ENCODE measurements around the gene EMC6.
"Not testable (repeated sequence)": the region's sequence is repeated elsewhere in the genome, so short reads cannot be mapped to it uniquely, and the experiment has no call there.

Gene EMC6

GRCh38 chr17:3702041-3702539, 33.5 kb downstream of the EMC6 start:
- not testable (repeated sequence) for H3K9me3 ChIP-seq (ENCODE audit: control insufficient read depth, low read length); H3K36me3 ChIP-seq (ENCODE audit: control insufficient read depth, insufficient read depth, low read length); H3K4me1 ChIP-seq (ENCODE audit: control insufficient read depth, insufficient read depth, low read length); H3K9ac ChIP-seq (ENCODE audit: low read length); H3K4me3 ChIP-seq (ENCODE audit: low read length); H3K27me3 ChIP-seq (ENCODE audit: control insufficient read depth, insufficient read depth, low read length)

- Histone ChIP-seq H3K9ac (ENCODE audit: low read length) (no peak overlapping the region), H3K4me3 (ENCODE audit: low read length) (no peak overlapping the region), H3K9me3 (ENCODE audit: control insufficient read depth, low read length) (no peaks in the 10 kb centered on the region), H3K27me3 (ENCODE audit: control insufficient read depth, insufficient read depth, low read length) (no peaks in the 10 kb centered on the region), H3K4me1 (ENCODE audit: control insufficient read depth, insufficient read depth, low read length) (no peaks in the 10 kb centered on the region), H3K36me3 (ENCODE audit: control insufficient read depth, insufficient read depth, low read length) (no peaks in the 10 kb centered on the region)
Observed at GRCh38 chr17:3704931-3705717, 36.5 kb downstream of the EMC6 start.

- not testable (repeated sequence) for H3K4me3 ChIP-seq (ENCODE audit: low read length); H3K9me3 ChIP-seq (ENCODE audit: control insufficient read depth, low read length); H3K4me1 ChIP-seq (ENCODE audit: control insufficient read depth, insufficient read depth, low read length); H3K36me3 ChIP-seq (ENCODE audit: control insufficient read depth, insufficient read depth, low read length); H3K27me3 ChIP-seq (ENCODE audit: control insufficient read depth, insufficient read depth, low read length); H3K9ac ChIP-seq (ENCODE audit: low read length)
Observed at GRCh38 chr17:3705718-3705984, 37.0 kb downstream of the EMC6 start.

GRCh38 chr17:3708366-3708765, 39.8 kb downstream of the EMC6 start:
- no peak overlapping the region for H3K4me3 ChIP-seq (ENCODE audit: low read length)
- no peaks in the 10 kb centered on the region for H3K36me3 ChIP-seq (ENCODE audit: control insufficient read depth, insufficient read depth, low read length)
- no peak overlapping the region for H3K9ac ChIP-seq (ENCODE audit: low read length)
- H3K27me3 ChIP-seq (ENCODE audit: control insufficient read depth, insufficient read depth, low read length) = no peaks in the 10 kb centered on the region
- no peaks in the 10 kb centered on the region for H3K4me1 ChIP-seq (ENCODE audit: control insufficient read depth, insufficient read depth, low read length)
- no peaks in the 10 kb centered on the region for H3K9me3 ChIP-seq (ENCODE audit: control insufficient read depth, low read length)

- Histone ChIP-seq H3K36me3 (ENCODE audit: control insufficient read depth, insufficient read depth, low read length) (no peaks in the 10 kb centered on the region), H3K9me3 (ENCODE audit: control insufficient read depth, low read length) (no peaks in the 10 kb centered on the region), H3K27me3 (ENCODE audit: control insufficient read depth, insufficient read depth, low read length) (no peaks in the 10 kb centered on the region), H3K4me1 (ENCODE audit: control insufficient read depth, insufficient read depth, low read length) (no peaks in the 10 kb centered on the region), H3K4me3 (ENCODE audit: low read length) (no peak overlapping the region), H3K9ac (ENCODE audit: low read length) (no peak overlapping the region)
Observed at GRCh38 chr17:3710951-3711383, 42.4 kb downstream of the EMC6 start.

GRCh38 chr17:3712811-3713463, 44.3 kb downstream of the EMC6 start:
- H3K4me3 ChIP-seq (ENCODE audit: low read length) = no peak overlapping the region
- no peaks in the 10 kb centered on the region for H3K27me3 ChIP-seq (ENCODE audit: control insufficient read depth, insufficient read depth, low read length)
- no peaks in the 10 kb centered on the region for H3K36me3 ChIP-seq (ENCODE audit: control insufficient read depth, insufficient read depth, low read length)
- H3K9me3 ChIP-seq (ENCODE audit: control insufficient read depth, low read length) = no peaks in the 10 kb centered on the region
- H3K9ac ChIP-seq (ENCODE audit: low read length) = no peak overlapping the region
- H3K4me1 ChIP-seq (ENCODE audit: control insufficient read depth, insufficient read depth, low read length) = no peaks in the 10 kb centered on the region

- H3K4me1 ChIP-seq (ENCODE audit: control insufficient read depth, insufficient read depth, low read length) = no peaks in the 10 kb centered on the region
- no peak overlapping the region for H3K9ac ChIP-seq (ENCODE audit: low read length)
- no peaks in the 10 kb centered on the region for H3K36me3 ChIP-seq (ENCODE audit: control insufficient read depth, insufficient read depth, low read length)
- no peaks in the 10 kb centered on the region for H3K27me3 ChIP-seq (ENCODE audit: control insufficient read depth, insufficient read depth, low read length)
- no peak overlapping the region for H3K4me3 ChIP-seq (ENCODE audit: low read length)
- H3K9me3 ChIP-seq (ENCODE audit: control insufficient read depth, low read length) = no peaks in the 10 kb centered on the region
Observed at GRCh38 chr17:3715296-3715695, 46.7 kb downstream of the EMC6 start.

- H3K36me3 ChIP-seq (ENCODE audit: control insufficient read depth, insufficient read depth, low read length) = no peaks in the 10 kb centered on the region
- H3K9ac ChIP-seq (ENCODE audit: low read length) = no peak overlapping the region
- H3K27me3 ChIP-seq (ENCODE audit: control insufficient read depth, insufficient read depth, low read length) = no peaks in the 10 kb centered on the region
- no peaks in the 10 kb centered on the region for H3K9me3 ChIP-seq (ENCODE audit: control insufficient read depth, low read length)
- no peak overlapping the region for H3K4me3 ChIP-seq (ENCODE audit: low read length)
- H3K4me1 ChIP-seq (ENCODE audit: control insufficient read depth, insufficient read depth, low read length) = no peaks in the 10 kb centered on the region
Observed at GRCh38 chr17:3718201-3718600, 49.6 kb downstream of the EMC6 start.

GRCh38 chr17:3719265-3719664, 50.7 kb downstream of the EMC6 start:
- Histone ChIP-seq H3K4me3 (ENCODE audit: low read length) (no peak overlapping the region), H3K9me3 (ENCODE audit: control insufficient read depth, low read length) (no peaks in the 10 kb centered on the region), H3K4me1 (ENCODE audit: control insufficient read depth, insufficient read depth, low read length) (peaks cover 2% of the 10 kb centered on the region), H3K27me3 (ENCODE audit: control insufficient read depth, insufficient read depth, low read length) (no peaks in the 10 kb centered on the region), H3K9ac (ENCODE audit: low read length) (no peak overlapping the region), H3K36me3 (ENCODE audit: control insufficient read depth, insufficient read depth, low read length) (no peaks in the 10 kb centered on the region)

All from mucosa of stomach (tissue), 1 donor.